ELR (cell line): Measurements from ENCODE around the gene GRB7.
"Not testable (repeated sequence)": the region's sequence is repeated elsewhere in the genome, so short reads cannot be mapped to it uniquely, and the experiment has no call there.

Experiments
- DNase-seq: peaks from one replicate; pipeline ENCODE4 v3.0.0-alpha.2; 2015; ENCODE audit warnings: low read depth

GRB7 gene

DNA sequence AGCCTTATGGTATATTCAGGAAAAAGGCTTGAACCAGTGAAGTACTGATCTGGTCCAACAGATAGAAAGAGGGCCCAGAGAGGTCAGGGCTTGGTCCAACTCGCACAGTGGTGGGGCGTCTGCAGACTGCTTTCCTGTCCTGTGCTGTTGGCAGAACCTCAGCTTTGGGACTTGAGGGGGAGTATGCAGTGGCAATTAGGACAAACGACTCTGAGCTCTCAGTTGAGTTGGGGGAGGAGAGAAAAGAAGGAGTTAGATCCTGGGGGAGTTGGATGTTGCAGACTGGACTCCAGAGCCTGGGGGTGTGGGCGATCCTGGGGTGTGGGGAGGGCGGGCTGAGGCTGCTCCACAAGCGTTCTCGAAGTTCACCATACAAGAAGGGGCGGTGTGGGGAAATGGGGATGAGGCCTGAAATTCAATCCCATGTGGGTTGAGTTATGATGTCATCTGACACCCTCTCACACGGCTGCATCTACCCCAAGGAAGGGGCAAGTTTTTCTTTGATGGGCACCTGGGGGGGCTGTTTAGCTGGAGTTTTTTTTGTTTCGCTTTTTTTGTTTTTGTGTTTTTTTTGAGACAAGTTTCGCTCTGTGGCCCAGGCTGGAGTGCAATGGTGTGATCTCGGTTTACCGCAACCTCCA, 14.6 kb downstream of the GRB7 start:
- no peak for DNase-seq

DNA sequence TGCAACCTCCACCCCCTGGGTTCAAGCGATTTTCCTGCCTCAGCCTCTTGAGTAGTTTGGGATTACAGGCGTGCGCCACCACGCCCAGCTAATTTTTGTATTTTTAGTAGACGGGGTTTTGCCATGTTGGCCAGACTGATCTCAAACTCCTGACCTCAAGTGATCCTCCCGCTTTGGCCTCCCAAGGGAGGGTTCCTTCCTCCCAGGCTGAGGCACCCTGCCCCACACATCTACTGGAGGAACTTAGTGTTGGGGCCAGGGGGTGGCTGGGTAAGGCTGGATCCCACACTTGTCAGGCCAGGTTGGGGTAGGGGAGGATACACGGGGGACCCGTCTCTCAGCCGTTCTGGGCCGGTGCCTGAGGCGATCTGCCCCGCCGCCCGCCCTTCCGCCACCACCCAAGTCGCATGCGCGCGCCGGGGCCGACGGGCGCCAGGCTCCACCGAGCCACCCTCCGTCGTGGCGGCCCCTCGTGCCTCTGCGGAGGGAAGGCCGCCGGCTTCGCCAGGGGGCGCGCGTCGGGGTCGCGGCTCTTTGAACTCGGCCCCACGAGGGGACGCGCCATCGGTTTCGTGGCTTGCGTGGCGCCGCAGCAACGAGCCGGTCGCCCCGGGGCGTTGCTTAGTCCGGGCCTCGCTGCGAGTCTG, 15.9 kb downstream of the GRB7 start:
- peak; percentile 40 for DNase-seq

DNA sequence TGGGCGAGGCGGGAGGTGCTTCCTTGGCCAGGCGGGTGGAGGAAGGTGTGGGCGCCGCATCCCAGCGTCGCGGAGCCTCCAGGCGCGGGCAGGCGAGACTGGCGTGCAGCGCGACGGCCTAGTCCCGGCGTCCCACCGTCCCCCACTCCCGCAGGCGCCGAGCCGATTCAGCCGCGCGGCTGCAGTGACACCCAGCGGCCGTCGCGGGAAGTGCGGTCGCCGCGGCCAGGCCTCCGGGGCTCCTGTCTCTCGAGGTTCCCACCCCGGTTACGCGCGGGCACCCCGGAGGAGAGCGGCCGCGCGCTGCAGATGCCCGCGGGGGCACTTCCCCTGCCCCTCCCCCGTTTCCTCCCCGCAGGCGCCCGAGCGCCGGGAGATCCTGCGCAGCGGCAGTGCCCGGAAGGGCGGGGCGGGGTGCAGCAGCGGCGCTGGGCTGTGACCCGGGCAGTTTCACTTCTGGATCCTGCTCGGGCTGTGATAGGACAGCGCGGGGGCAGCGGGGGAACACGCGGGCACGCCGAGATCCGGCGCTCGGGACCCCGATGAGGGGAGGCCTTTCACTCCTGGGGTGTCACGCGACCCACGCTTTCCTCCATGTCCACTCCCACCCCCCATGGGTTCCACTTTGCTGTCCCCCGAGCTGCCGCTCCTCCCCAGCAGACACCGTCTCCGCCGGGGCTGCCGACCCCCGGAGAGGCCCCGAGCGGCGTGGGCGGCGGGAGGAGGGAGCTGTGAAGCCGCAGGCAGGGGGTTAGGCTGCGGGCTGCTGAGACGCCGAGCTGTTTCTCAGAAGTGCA, 16.6 kb downstream of the GRB7 start:
- peak; percentile 92 for DNase-seq

DNA sequence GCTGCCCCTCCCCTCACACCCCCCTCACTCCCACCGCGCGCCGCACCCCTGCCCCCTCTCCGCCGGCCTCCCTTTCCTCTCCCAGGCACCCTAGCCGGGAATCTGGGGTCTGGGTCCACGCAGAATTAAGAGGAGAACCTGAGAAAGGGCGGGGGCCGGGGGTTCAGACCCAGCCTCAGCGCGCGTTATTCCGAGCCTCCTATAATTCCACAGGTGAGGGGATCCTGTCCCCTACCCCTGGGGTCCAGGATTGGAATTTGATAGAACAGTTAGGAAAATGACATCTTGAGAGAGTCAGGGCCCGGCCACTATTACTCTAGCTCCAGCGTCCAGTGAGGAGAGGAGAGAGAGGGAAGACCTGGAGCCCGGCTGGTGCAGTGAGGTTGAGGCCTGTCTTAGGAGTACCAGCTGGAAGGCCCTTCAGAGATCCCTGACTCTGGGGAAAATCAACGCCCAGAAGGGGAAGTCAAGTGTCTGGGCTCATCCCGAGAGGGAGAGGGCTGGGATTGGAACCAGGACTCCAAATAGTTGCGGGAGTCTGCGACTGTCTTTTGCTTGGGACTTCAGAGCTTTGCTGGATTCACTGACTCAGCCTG, 17.3 kb downstream of the GRB7 start:
- peak; percentile 21 for DNase-seq

DNA sequence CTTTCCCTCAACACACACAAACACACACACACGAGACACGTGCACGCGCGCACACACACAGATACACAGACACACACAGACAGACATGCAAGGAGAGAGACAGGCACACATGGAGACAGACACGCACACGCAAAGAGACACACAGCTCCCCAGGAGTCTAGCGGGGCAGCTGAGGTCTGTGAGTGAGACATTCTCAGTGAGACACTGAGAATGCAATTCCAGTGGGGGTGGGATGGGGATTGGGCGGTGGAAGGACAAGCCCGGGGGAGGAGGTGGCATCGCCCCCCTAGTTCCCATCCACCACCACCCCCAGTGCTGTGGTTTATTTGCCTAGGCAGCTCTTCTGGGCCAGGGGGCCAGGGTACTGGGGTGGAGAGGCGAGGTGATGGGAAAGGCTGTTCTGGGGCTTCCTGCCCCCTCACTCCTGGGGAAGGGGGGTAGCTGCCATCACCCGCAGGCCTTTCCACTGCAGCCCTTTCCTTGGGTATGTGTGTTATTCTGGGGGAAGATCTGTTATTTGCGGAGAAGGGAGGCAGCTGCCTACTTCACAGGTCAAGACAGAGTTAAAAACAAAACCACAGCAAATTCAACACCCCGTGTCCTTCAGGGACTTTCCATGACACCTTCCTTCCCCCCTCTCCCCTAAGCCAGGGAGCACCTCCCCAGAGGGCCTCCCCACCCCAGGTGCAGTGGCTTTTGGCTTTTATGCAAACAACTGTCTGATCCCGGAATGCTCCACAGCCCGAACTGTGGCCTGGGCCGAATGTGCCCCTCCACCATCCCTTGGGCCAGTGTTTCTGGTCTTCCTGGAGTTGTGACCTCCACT, 18.0 kb downstream of the GRB7 start:
- DNase-seq, result no peak

DNA sequence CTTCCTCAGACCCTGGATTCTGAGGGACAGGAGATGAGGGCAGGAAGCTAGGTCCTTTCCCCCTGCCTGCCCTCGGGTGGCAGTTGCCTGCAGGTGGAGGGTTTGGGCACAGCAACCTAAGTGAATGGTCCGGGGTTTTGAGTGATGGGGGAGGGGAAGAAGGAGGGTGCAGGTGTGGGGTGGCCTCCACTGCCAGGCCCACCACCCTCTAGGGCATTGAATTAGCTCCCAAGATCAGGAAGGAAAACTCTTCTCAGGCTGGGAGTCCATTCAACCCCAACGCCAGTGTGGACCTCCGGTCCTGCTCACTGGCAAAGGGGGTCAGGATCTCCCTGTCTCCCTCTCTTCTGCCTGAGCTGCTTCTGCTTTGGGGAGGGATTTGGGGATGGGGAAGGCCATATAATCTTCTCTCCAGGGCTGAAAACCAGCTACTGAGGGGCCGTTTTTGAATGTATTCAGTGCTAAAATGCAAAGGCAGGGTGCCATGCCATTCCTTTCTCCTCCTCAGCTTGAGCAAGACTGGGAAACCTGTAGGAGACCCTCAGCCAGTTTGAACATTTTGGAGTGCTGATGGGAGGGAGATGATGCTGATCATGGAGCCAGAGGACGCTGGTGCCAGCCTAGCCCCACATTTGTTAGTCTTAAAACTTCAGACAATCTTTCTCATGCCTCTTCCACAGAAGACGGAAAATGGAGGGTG, 18.8 kb downstream of the GRB7 start:
- no peak for DNase-seq

DNA sequence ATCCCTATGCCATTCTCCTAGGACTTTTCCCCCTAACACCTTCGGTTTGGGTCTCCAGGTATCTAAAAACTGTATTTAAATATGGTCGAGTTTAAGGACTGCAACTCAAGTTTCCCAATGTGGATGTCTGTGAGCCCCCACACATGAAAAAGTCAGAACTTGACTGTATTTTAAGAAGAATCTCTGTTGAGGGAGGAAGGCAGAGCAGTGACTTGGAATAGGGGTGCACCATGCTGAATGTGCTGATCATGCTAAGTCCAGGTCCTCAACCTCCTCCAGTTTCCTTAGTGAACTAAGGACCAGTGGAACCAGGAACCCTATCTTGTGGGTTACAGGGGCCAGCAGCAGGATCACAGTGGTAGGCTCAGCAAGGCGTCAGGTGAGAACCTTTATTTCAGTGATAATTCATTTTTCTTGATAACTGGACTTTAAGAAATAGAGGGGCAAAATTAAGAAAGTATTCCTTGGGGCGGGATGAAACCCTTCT, 19.5 kb downstream of the GRB7 start:
- no peak for DNase-seq

DNA sequence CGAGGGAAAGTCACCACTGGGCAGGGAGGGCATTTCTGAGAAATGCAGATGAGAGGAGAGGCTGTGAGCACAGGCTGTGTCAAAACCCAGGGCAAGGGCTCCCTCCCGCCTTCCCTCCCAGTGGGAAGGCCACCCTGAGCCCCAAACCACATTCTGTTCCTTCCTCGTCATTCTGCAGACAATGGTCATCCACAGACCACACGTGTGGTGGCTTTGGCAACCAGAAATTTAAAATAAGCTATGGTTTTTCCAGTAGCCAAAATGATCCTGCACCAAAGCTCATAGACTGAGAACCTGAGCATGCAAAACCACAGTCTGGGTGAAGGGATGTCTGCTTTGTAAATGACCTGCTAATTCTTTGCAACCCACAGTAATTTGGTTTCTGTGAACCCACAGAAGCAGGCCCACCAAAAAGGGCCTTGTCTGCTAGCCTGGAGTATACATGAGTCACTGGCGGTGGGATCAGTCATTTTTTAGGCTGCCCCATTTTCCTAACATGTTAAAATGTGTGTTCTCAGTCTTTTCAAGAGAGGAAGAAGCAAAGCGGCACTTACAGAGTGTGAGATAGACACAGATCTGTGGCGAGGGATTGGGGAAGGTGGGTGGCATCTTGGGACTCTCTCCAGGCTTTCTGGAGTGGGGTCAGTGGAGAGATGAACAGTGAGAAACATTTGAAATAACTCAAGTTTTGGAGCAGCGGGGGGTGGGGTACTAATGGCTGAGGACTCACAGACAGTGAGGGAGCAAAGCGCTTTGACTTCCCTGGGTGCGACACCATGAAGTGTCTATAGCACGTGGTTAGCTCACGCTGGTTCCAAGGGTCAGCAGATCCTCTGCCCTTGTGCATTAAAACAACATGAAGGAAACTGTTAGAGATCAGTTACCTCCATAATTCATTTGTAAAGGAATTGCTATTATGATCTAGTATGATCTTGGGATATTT, 20.5 kb downstream of the GRB7 start:
- no peak for DNase-seq

DNA sequence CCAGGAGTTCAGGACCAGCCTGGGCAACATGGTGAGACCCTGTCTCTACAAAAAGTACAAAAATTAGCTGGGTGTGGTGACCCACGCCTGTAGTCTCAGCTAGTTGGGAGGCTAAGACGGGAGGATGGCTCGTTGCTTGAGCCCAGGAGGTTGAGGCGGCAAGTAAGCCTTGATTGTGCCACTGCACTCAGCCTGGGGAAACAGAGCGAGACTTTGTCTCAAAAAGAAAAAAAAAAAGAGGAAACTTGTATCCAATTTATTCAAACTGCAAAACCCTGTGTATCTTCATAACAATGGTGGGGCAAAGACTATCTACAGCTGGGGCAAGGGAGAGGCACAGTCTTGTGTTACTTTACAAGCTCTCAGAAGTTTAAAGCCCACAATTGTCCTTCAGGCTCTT, 21.5 kb downstream of the GRB7 start:
- no peak for DNase-seq

DNA sequence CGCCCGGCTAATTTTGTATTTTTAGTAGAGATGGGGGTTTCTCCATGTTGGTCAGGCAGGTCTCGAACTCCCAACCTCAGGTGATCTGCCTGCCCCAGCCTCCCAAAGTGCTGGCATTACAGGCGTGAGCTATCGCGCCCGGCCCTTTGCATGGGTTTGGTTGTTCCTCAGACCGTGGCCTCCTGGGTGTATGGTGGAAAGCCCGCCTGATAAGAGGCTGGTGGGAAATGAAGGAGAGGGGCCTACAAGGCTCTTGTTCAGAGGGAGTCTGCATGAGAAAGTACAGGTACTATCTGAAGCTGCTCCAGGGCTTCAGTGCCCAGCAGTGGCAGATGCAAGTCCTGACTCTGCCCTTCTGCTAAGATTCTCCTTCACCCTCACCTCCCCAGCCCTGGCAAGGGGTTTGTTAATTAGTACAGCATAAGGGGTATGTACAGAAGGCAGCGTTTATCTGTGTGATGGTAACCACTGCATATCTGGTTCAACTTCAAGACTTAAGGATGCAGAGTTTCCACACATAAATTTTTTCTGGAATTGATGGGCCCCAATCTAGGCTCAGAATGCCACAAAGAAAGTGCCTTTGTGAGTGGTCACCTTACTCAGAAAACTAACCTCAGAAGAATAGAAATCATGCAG, 24.2 kb downstream of the GRB7 start:
- peak; percentile 28 for DNase-seq

DNA sequence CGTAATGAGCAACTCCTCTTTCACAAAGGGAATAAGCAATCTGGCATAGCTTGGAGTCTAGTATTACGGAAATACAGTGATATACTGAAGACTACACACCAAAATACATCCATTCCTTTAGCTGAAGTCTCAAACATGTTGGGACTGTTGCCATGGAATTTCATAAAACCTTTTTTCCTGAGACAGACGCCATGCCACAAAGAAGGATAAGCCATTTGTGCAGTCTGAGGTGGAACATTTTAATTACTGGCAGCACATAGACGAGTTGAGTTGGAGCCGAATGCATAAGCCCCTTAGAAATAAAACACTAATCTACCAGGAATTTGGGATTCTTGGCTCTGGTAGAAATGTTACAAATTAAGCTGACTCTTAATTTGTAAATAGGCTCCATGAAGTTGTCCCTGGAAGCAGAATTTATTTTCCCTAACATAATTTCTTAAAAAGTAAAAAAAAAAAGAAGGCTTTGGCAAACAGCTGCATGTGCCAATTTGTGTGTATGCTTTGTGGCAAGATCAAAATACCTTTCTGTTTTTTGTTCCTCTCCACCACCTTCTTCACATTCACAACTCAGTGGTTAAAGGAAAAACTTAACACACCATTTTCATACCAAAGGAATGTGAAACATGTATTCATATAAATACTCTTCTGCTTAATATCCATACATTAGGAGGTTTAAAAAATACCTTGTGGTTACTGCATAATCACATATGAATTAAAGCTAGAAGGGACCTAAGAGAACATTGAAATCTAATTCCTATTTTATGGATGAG, 25.5 kb downstream of the GRB7 start:
- peak; percentile 48 for DNase-seq

DNA sequence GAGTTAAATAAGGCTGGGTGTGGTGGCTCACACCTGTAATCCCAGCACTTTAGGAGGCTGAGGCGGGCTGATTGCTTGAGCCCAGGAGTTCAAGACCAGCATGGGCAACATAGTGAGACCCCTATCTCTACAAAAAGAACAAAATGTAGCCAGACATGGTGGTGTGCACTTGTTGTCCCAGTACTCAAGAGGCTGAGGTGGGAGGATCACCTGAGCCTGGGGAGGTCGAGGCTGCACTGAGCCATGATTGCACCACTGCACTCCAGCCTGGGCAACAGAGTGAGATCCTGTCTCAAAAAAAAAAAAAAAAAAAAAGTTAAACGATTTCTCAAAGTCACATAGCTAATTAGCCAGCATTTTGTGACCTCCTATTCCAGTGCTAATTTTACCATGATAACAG, 26.4 kb downstream of the GRB7 start:
- not testable (repeated sequence) for DNase-seq

DNA sequence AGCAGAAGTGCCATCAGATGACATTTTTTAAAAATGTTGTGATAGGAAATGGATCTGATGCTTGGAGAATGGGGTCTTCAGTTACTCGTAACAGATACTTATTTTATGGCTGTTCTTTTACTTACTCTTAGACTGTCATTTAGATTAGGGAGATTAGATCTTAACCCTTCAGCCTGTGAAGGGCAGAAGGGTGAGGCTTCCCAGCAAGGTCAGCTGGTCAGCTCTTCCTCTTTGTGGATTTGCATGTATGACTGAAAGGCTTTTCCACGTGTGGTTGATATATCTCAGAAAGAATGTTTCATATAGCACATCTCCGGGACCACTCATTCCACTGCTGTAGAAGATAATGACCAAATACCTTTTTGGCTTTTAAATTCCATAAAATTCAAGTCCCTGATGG, 27.4 kb downstream of the GRB7 start:
- DNase-seq, result no peak

DNA sequence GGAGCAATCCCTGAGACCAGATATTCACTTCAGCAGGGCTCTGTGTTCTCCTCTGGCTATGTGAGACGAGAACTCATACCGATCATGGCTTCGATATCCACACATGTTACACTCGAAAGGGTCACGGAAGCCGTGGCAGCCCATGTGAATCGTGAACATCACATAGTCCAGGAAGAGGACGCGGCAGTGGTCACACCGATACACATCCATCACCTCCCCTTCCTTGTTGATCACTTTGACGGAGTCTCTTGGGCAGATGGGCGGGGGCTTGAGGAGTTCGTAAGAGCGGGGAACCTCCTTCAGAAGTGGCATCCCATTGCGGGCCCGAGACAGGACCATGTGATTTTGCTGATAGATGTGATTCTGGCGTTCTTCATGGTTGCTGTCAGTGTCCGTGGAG, 28.0 kb downstream of the GRB7 start:
- DNase-seq, result no peak

DNA sequence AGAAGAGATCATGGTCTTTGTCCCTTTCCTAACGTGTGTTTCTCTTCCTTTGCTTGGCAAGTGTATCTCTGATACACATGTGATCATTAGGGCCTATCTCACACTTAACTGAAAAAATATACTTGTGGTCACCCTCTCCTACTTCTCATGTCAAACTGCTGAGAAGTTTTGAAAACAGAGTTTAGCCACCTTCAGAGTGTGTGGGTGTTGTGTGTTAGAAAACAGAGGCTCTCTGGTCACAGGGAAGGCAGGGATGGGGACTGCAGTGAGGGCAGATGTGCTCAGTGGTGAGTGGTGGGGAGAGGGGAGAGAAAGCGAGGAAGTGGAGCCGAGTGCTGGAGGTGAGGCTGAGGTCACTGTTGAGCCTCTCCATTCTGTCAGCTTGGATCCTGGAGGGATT, 29.4 kb downstream of the GRB7 start:
- DNase-seq, result no peak

DNA sequence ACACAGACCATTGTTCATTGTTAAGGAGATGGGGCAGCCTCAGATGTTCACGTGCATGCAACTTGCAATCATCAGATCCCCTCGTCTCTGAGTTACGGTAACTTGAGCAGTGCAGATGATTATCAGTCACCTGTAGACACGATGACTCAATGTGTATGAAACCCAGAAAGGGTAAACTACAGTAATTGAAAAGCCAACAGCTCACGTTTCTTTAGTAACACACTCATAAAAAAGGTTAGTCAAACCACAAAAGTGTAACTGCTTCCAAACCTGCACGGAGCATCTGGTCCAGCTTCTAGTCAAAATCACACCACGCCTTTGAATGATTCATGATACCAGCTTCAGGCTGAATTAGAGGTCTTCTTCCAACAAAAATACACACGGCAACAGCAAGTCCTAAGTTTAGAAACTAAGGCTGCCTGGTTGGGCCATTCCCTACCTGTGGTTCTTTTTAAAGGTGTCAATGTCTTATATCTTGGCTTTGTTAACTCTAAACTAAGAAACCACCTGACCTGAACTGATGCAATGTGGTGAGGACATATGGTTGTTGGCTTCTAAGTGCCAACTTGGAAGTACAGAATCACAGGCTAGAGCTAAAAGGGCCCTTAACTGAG, 32.3 kb downstream of the GRB7 start:
- peak; percentile 83 for DNase-seq

DNA sequence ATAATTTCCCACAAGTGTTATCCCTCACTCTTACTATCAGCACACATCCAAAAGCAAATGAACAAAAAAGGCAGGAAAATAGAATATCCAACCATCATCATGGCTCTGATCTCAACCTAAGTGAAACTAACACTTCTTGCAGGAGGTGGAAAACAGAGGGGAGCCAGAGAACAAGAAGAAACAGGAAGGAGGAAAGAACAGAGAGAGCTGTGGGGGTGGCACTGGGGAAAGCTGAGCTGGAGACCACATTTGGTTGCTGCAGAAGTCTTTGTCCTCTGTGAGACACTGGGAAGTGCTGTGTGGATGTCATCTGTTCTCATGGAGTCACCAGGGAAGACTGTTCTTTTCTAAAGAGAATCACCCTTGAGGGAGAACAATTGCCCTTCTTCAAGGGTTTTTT, 34.7 kb downstream of the GRB7 start:
- no peak for DNase-seq
